Right cardiac atrium (tissue), 5 donors: Measurements from ENCODE around the gene INPP4B. TPM values are rescaled to one million over a fixed set of nuclear protein-coding genes. Genes with fewer than 3 reads are reported as not detected.
"Not testable (repeated sequence)": the region's sequence is repeated elsewhere in the genome, so short reads cannot be mapped to it uniquely, and the experiment has no call there.

Source experiments
- ATAC-seq, 2 donors: fragments of 200-7000 bp; cut with Tn5 transposase; one replicate each; pipeline versions ENCODE4 v1.8.0 to v1.9.1; 2020; ENCODE audit warnings: moderate library complexity in 2 of 2, mild to moderate bottlenecking in 1 of 2
- DNase-seq, 3 donors: peaks; one replicate each; pipeline ENCODE4 v3.0.0-alpha.2; 2020
- H3K27ac ChIP-seq: one replicate; pipeline ENCODE4 v1.5.1; 2013; ENCODE audit warnings: mild to moderate bottlenecking, low read length, control low read depth, moderate library complexity
- H3K27me3 ChIP-seq: one replicate; pipeline ENCODE4 v1.6.1; 2013; ENCODE audit not compliant: control insufficient read depth, insufficient read depth
- H3K4me1 ChIP-seq: one replicate; pipeline ENCODE4 v1.6.1; 2013; ENCODE audit warnings: low read length; ENCODE audit not compliant: control insufficient read depth, insufficient read depth
- H3K4me3 ChIP-seq: one replicate; pipeline ENCODE4 v1.5.1; 2013; ENCODE audit warnings: low read length, control low read depth
- H3K9me3 ChIP-seq: one replicate; pipeline ENCODE4 v1.6.1; 2013; ENCODE audit warnings: low read length; ENCODE audit not compliant: control insufficient read depth
- WGBS: extraction: QIAGEN DNeasy Blood & Tissue Kit; methylation state at CpG from one replicate; pipeline ENCODE4 v1.1.7; 2013; 5-methylcytosine and 5-hydroxymethylcytosine counted together
- intact Hi-C, 4 donors: fragments of 100-400 bp; cut with DNase I; formaldehyde crosslinking; loops; one replicate each; pipeline versions ENCODE4 v1.11.0 to v1.14.0; 2022 to 2023
- polyA plus RNA-seq: library from polyadenylated mRNA; stranded (reverse); fragments of 200-250 nt; gene quantifications from one replicate; pipeline ENCODE4 v1.2.3, GENCODE V29; 2013
- total RNA-seq, 4 donors: library from RNA; stranded (reverse); fragmentation: NEBNext Ultra II Directional; extraction: Animal tissue kit (Norgen Biotek cat#: 25700); gene quantifications; one replicate each; pipeline ENCODE4 v1.2.1, GENCODE V29; 2021
- donor health status: healthy with polysubstance abuse.
- donor health status: DM: no; HTN: yes; CAD: no.
- donor health status: DM: no; HTN: no; CAD: no.
- donor health status: DM: no; HTN: yes; CAD: no; lungs with severe emphysema.
- donor health status: DM: yes; HTN: yes; CAD: no.

INPP4B gene
- total and polyA plus RNA-seq, 5 donors, result 2.9 to 13.2 (median 7.0) TPM

GRCh38 chr4:142079959-142080358, 766.1 kb downstream of the INPP4B start:
- WGBS, result 91% methylated on average over 1 of the region's 1 CpG
- Histone ChIP-seq H3K27ac (no peak overlapping the region), H3K27me3 (no peaks in the 10 kb centered on the region), H3K4me3 (no peak overlapping the region), H3K9me3 (no peaks in the 10 kb centered on the region), H3K4me1 (no peaks in the 10 kb centered on the region)
- no peak for DNase-seq
- ATAC-seq, result no peak
- intact Hi-C loops, result no loop called here

GRCh38 chr4:142077048-142077447, 769.1 kb downstream of the INPP4B start:
- Histone ChIP-seq H3K4me3 (no peak overlapping the region), H3K9me3 (no peaks in the 10 kb centered on the region), H3K27ac (no peak overlapping the region), H3K4me1 (no peaks in the 10 kb centered on the region), H3K27me3 (no peaks in the 10 kb centered on the region)
- ATAC-seq (no peak), DNase-seq (no peak)
- intact Hi-C loops, result no loop called here
- WGBS, result 51% methylated on average over 2 of the region's 2 CpGs

GRCh38 chr4:142068304-142068703, 777.8 kb downstream of the INPP4B start:
- H3K27ac ChIP-seq, DNase-seq, ATAC-seq, H3K27me3 ChIP-seq, H3K4me3 ChIP-seq, H3K9me3 ChIP-seq, H3K4me1 ChIP-seq, intact Hi-C loops: not testable (repeated sequence)
- 63% methylated on average over 2 of the region's 2 CpGs for WGBS

GRCh38 chr4:142066562-142066961, 779.5 kb downstream of the INPP4B start:
- DNase-seq, H3K27ac ChIP-seq, H3K4me3 ChIP-seq, H3K27me3 ChIP-seq, H3K4me1 ChIP-seq, ATAC-seq, H3K9me3 ChIP-seq, intact Hi-C loops: not testable (repeated sequence)
- WGBS, result 94% methylated on average over 8 of the region's 8 CpGs

GRCh38 chr4:142065086-142065647, 780.9 kb downstream of the INPP4B start:
- Histone ChIP-seq H3K27ac (no peak overlapping the region), H3K4me1 (no peaks in the 10 kb centered on the region), H3K9me3 (no peaks in the 10 kb centered on the region), H3K4me3 (no peak overlapping the region), H3K27me3 (no peaks in the 10 kb centered on the region)
- intact Hi-C loops, result no loop called here
- ATAC-seq, result no peak
- whole genome bisulfite sequencing, result 92% methylated on average over 2 of the region's 2 CpGs
- no peak for DNase-seq

- intact Hi-C loops, result no loop called here
- ATAC-seq, result no peak
These were observed 781.9 kb downstream of the INPP4B start for GRCh38 chr4:142064181-142064580.

GRCh38 chr4:142045996-142046395, 800.1 kb downstream of the INPP4B start:
- H3K4me1 ChIP-seq, result no peaks in the 10 kb centered on the region
- H3K4me3 ChIP-seq, result no peak overlapping the region
- no peak for ATAC-seq
- intact Hi-C loops, result no loop called here
- 92% methylated on average over 2 of the region's 2 CpGs for WGBS
- DNase-seq, result no peak
- no peak overlapping the region for H3K27ac ChIP-seq
- no peaks in the 10 kb centered on the region for H3K27me3 ChIP-seq
- no peaks in the 10 kb centered on the region for H3K9me3 ChIP-seq

More at GRCh38 chr4:142064181-142064580, 781.9 kb downstream of the INPP4B start:
- H3K27ac ChIP-seq, result no peak overlapping the region
- H3K27me3 ChIP-seq, result no peaks in the 10 kb centered on the region
- H3K4me1 ChIP-seq, result no peaks in the 10 kb centered on the region
- H3K4me3 ChIP-seq, result no peak overlapping the region
- whole genome bisulfite sequencing, result 87% methylated on average over 1 of the region's 1 CpG
- H3K9me3 ChIP-seq, result no peaks in the 10 kb centered on the region
- DNase-seq, result no peak

GRCh38 chr4:142044271-142044670, 801.8 kb downstream of the INPP4B start:
- H3K4me1 ChIP-seq, result no peaks in the 10 kb centered on the region
- no peaks in the 10 kb centered on the region for H3K9me3 ChIP-seq
- 33% methylated on average over 3 of the region's 3 CpGs for WGBS
- ATAC-seq (no peak), DNase-seq (no peak)
- H3K27ac ChIP-seq, result no peak overlapping the region
- intact Hi-C loops, result no loop called here
- no peaks in the 10 kb centered on the region for H3K27me3 ChIP-seq
- H3K4me3 ChIP-seq, result no peak overlapping the region

GRCh38 chr4:142043509-142043908, 802.6 kb downstream of the INPP4B start:
- no peaks in the 10 kb centered on the region for H3K4me1 ChIP-seq
- intact Hi-C loops, result no loop called here
- no peaks in the 10 kb centered on the region for H3K9me3 ChIP-seq
- H3K4me3 ChIP-seq, result no peak overlapping the region
- H3K27me3 ChIP-seq, result no peaks in the 10 kb centered on the region
- no peak overlapping the region for H3K27ac ChIP-seq
- DNase-seq (no peak), ATAC-seq (no peak)

GRCh38 chr4:142041788-142042187, 804.3 kb downstream of the INPP4B start:
- no peak for DNase-seq
- peaks cover under 1% of the 10 kb centered on the region for H3K4me1 ChIP-seq
- no peaks in the 10 kb centered on the region for H3K9me3 ChIP-seq
- no peak overlapping the region for H3K4me3 ChIP-seq
- H3K27me3 ChIP-seq, result no peaks in the 10 kb centered on the region
- no peak overlapping the region for H3K27ac ChIP-seq
- intact Hi-C loops, result no loop called here
- 80% methylated on average over 1 of the region's 1 CpG for WGBS
- no peak for ATAC-seq

- no peak overlapping the region for H3K27ac ChIP-seq
- H3K27me3 ChIP-seq, result no peaks in the 10 kb centered on the region
- no peak for ATAC-seq
- no peak for DNase-seq
- no peak overlapping the region for H3K4me3 ChIP-seq
- no peaks in the 10 kb centered on the region for H3K9me3 ChIP-seq
- WGBS, result 64% methylated on average over 3 of the region's 3 CpGs
- intact Hi-C loops, result no loop called here
- H3K4me1 ChIP-seq, result peaks cover 2% of the 10 kb centered on the region
These were observed 806.1 kb downstream of the INPP4B start for GRCh38 chr4:142040043-142040442.
